Tibial artery (tissue), 4 donors: ENCODE results near the gene TEFM.

Source experiments
- DNase-seq, 2 donors: peaks; one replicate each; pipeline ENCODE4 v3.0.0-alpha.2; 2019
- H3K27ac ChIP-seq, 2 donors: fragments of 200-600 bp; sonication (generic) in 1 of 2; 1 replicate in 1 of 2; 2 replicates in 1 of 2; pipeline ENCODE4 v1.5.1; 2018 to 2019; ENCODE audit warnings: mild to moderate bottlenecking in 1 of 2
- H3K27me3 ChIP-seq, 2 donors: fragments of 200-600 bp; sonication (generic) in 1 of 2; one replicate each; pipeline versions ENCODE4 v1.5.1 to v1.6.0; 2016 to 2019
- H3K36me3 ChIP-seq, 3 donors: fragments of 200-600 bp; sonication (generic) in 2 of 3; one replicate each; pipeline ENCODE4 v1.5.1; 2016 to 2019; ENCODE audit warnings: mild to moderate bottlenecking in 2 of 3
- H3K4me1 ChIP-seq, 4 donors: fragments of 200-600 bp; sonication (generic) in 2 of 4; 1 replicate in 3 of 4; 2 replicates in 1 of 4; pipeline ENCODE4 v1.5.1; 2016 to 2019
- H3K4me3 ChIP-seq, 2 donors: fragments of 200-600 bp; sonication (generic) in 1 of 2; 1 replicate in 1 of 2; 2 replicates in 1 of 2; pipeline ENCODE4 v1.5.1; 2018 to 2019; ENCODE audit warnings: mild to moderate bottlenecking in 2 of 2
- H3K9me3 ChIP-seq, 3 donors: fragments of 200-600 bp; sonication (generic) in 1 of 3; one replicate each; pipeline ENCODE4 v1.5.1; 2016 to 2019
- CTCF ChIP-seq, 2 experiments: fragments of 200-600 bp in 1 of 2; fragments of 450-650 bp in 1 of 2; IDR thresholded peaks; one replicate each; pipeline ENCODE4 v1.5.1; 2017 to 2019; ENCODE audit warnings: antibody characterized with exemption in 2 of 2, mild to moderate bottlenecking in 1 of 2, moderate library complexity in 1 of 2
- intact Hi-C: fragments of 100-400 bp; cut with DNase I; formaldehyde crosslinking; loops from one replicate; pipeline ENCODE4 v1.15.0; 2023; ENCODE audit warnings: low total_unique reads

The TEFM gene

GRCh38 chr17:30922235-30923030, 16.4 kb upstream of the TEFM start:
- H3K27me3 ChIP-seq, result peaks cover 6 to 41% of the 10 kb centered on the region in 2 donors
- peaks cover 0 to 19% (median 14%) of the 10 kb centered on the region in 4 donors for H3K4me1 ChIP-seq
- no peak for TF ChIP-seq CTCF (IDR thresholded peaks at IDR 0.05)
- H3K36me3 ChIP-seq, result no peaks in the 10 kb centered on the region
- H3K9me3 ChIP-seq, result no peaks in the 10 kb centered on the region
- DNase-seq, result peak in 1 of 2 donors; percentile 66
- intact Hi-C loops, result no loop called here
- H3K4me3 ChIP-seq, result peak overlapping the region; percentile 42 to 55
- H3K27ac ChIP-seq, result peak overlapping the region in 1 of 2 donors; percentile 16

- intact Hi-C loops, result no loop called here
- no peak for TF ChIP-seq CTCF (IDR thresholded peaks at IDR 0.05)
- Histone ChIP-seq H3K27me3 (peaks cover 6 to 37% of the 10 kb centered on the region in 2 donors), H3K4me1 (peaks cover 0 to 19% (median 14%) of the 10 kb centered on the region in 4 donors), H3K36me3 (no peaks in the 10 kb centered on the region), H3K27ac (peak within 1 kb of the TSS in 1 of 2 donors; percentile 16), H3K9me3 (no peaks in the 10 kb centered on the region), H3K4me3 (peak within 1 kb of the TSS; percentile 42 to 55)
- peak; percentile 53 to 68 for DNase-seq
Measured at GRCh38 chr17:30921544-30922196, 15.6 kb upstream of the TEFM start, which contains the start of gene ADAP2. ADAP2 (plus strand) TSS chr17:30921945; CDS start chr17:30922015, 70 bp downstream.

- no peak overlapping the region for H3K27ac ChIP-seq
- H3K36me3 ChIP-seq, result no peaks in the 10 kb centered on the region
- intact Hi-C loops, result no loop called here
- DNase-seq, result peak in 1 of 2 donors; percentile 1
- H3K4me1 ChIP-seq, result peaks cover 0 to 19% (median 14%) of the 10 kb centered on the region in 4 donors
- H3K27me3 ChIP-seq, result peaks cover 6 to 30% of the 10 kb centered on the region in 2 donors
- H3K4me3 ChIP-seq, result peak overlapping the region in 1 of 2 donors; percentile 55
- no peak for TF ChIP-seq CTCF (IDR thresholded peaks at IDR 0.05)
- no peaks in the 10 kb centered on the region for H3K9me3 ChIP-seq
Measured at GRCh38 chr17:30920683-30921543, 14.9 kb upstream of the TEFM start.

GRCh38 chr17:30920282-30920681, 14.2 kb upstream of the TEFM start:
- intact Hi-C loops, result no loop called here
- H3K9me3 ChIP-seq, result no peaks in the 10 kb centered on the region
- H3K36me3 ChIP-seq, result no peaks in the 10 kb centered on the region
- peak in 1 of 2 donors; percentile 31 for DNase-seq
- no peak overlapping the region for H3K27ac ChIP-seq
- peaks cover 0 to 19% (median 14%) of the 10 kb centered on the region in 4 donors for H3K4me1 ChIP-seq
- H3K4me3 ChIP-seq, result no peak overlapping the region
- no peak for TF ChIP-seq CTCF (IDR thresholded peaks at IDR 0.05)
- peaks cover 6 to 26% of the 10 kb centered on the region in 2 donors for H3K27me3 ChIP-seq

GRCh38 chr17:30917050-30917449, 11.0 kb upstream of the TEFM start:
- Histone ChIP-seq H3K4me3 (no peak overlapping the region), H3K27ac (no peak overlapping the region), H3K9me3 (no peaks in the 10 kb centered on the region), H3K27me3 (peaks cover 5 to 14% of the 10 kb centered on the region in 2 donors), H3K4me1 (peaks cover 0 to 10% (median 5%) of the 10 kb centered on the region in 4 donors), H3K36me3 (no peaks in the 10 kb centered on the region)
- intact Hi-C loops, result no loop called here
- TF ChIP-seq CTCF (IDR thresholded peaks at IDR 0.05), result no peak
- DNase-seq, result no peak
